Osteocyte (in vitro differentiated cells): ENCODE measurements around the gene EMCN. TPM values are rescaled to one million over a fixed set of nuclear protein-coding genes. Genes with fewer than 3 reads are reported as not detected.
A peak's percentile ranks its signal among the peaks of the same experiment; 100 is the strongest.
"Not testable (repeated sequence)": the region's sequence is repeated elsewhere in the genome, so short reads cannot be mapped to it uniquely, and the experiment has no call there.

Source experiments
- DNase-seq: peaks from one replicate; pipeline ENCODE4 v3.0.0; 2021; ENCODE audit warnings: mixed read lengths; ENCODE audit not compliant: unreplicated experiment; ENCODE audit errors: extremely low spot score
- H3K27ac Mint-ChIP-seq: one replicate; pipeline ENCODE4 v1.8.0; 2021; ENCODE audit warnings: mild to moderate bottlenecking, mixed read lengths; ENCODE audit not compliant: unreplicated experiment
- H3K27me3 Mint-ChIP-seq: one replicate; pipeline ENCODE4 v1.8.0; 2021; ENCODE audit warnings: mixed read lengths; ENCODE audit not compliant: unreplicated experiment
- H3K36me3 Mint-ChIP-seq: one replicate; pipeline ENCODE4 v1.8.0; 2021; ENCODE audit warnings: mixed read lengths; ENCODE audit not compliant: unreplicated experiment
- H3K4me1 Mint-ChIP-seq: one replicate; pipeline ENCODE4 v1.8.0; 2021; ENCODE audit warnings: mixed read lengths; ENCODE audit not compliant: unreplicated experiment
- H3K4me3 Mint-ChIP-seq: one replicate; pipeline ENCODE4 v1.8.0; 2021; ENCODE audit warnings: mild to moderate bottlenecking, moderate library complexity, mixed read lengths; ENCODE audit not compliant: unreplicated experiment
- H3K9me3 Mint-ChIP-seq: one replicate; pipeline ENCODE4 v1.8.0; 2021; ENCODE audit warnings: mixed read lengths; ENCODE audit not compliant: unreplicated experiment
- total RNA-seq: library from RNA; stranded (reverse); gene quantifications from 2 replicates; pipeline ENCODE4 v1.2.1, GENCODE V29; 2021
- TF ChIP-seq, protein P1 (sequence below): fragments of 200-600 bp; sonication (generic); IDR thresholded peaks from 2 replicates; pipeline ENCODE4 v1.5.0; 2021; ENCODE audit warnings: antibody characterized with exemption, mild to moderate bottlenecking, moderate library complexity

The EMCN gene
- total RNA-seq, 1 donor from 2014 or later = 4.1 TPM

DNA sequence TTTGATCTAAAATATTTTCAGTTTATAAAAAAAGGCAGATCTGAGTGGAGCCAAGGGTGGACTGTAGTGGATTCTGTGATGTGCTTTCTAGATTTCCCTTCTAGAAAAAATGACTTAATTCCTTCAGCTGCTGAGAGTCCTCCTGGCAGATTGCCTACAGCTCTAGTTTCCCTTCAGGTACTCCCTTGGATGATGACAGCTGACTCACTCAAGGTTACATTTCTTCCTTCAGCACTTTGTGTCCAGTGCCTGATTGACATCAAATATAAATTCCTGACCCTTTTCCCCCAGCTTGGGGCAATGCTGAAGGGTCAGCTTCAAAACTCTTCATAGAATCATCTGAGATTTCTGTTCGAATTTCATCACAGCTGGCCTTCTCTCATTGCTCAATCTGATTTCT is 161.7 kb downstream of the EMCN start:
- no peak overlapping the region for H3K4me3 Mint-ChIP-seq
- H3K9me3 Mint-ChIP-seq = peaks cover 22% of the 10 kb centered on the region
- H3K4me1 Mint-ChIP-seq = peaks cover 15% of the 10 kb centered on the region
- TF ChIP-seq, protein P1, sequence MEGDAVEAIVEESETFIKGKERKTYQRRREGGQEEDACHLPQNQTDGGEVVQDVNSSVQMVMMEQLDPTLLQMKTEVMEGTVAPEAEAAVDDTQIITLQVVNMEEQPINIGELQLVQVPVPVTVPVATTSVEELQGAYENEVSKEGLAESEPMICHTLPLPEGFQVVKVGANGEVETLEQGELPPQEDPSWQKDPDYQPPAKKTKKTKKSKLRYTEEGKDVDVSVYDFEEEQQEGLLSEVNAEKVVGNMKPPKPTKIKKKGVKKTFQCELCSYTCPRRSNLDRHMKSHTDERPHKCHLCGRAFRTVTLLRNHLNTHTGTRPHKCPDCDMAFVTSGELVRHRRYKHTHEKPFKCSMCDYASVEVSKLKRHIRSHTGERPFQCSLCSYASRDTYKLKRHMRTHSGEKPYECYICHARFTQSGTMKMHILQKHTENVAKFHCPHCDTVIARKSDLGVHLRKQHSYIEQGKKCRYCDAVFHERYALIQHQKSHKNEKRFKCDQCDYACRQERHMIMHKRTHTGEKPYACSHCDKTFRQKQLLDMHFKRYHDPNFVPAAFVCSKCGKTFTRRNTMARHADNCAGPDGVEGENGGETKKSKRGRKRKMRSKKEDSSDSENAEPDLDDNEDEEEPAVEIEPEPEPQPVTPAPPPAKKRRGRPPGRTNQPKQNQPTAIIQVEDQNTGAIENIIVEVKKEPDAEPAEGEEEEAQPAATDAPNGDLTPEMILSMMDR = no peak
- H3K27me3 Mint-ChIP-seq = no peaks in the 10 kb centered on the region
- DNase-seq = no peak
- peaks cover 2% of the 10 kb centered on the region for H3K36me3 Mint-ChIP-seq
- H3K27ac Mint-ChIP-seq = no peak overlapping the region

DNA sequence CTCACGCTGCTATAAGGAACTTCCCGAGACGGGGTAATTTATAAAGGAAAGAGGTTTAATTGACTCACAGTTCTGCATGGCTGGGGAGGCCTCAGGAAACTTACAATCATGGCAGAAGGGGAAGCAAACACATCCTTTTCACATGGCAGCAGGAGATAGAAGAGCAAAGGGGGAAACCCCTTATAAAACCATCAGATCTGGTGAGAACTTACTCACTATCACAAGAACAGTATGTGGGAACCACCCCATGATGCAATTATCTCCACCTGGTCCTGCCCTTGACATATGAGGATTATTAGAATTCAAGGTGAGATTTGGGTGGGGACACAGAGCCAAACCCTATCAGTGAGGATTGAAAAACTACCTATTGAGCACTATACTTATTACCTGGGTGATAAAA is 165.5 kb downstream of the EMCN start:
- H3K27ac Mint-ChIP-seq, DNase-seq: not testable (repeated sequence)
- H3K4me1 Mint-ChIP-seq = peaks cover 24% of the 10 kb centered on the region

DNA sequence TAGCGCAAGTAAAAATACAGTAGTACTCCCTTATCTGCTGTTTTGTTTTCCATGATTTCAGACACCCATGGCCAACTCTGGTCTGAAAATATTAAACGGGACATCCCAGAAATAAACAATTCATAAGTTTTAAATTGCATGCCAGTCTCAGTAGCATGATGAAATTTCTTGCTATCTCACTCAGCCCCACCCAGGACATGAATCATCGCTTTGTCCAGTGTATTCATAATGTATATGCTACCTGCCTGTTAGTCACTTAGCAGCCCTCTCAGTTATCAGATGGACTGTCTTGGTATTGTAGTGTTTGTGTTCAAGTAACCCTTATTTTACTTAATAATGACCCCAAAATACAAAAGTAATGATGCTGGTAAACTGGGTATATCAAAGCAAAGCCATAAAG is 169.3 kb downstream of the EMCN start:
- peak overlapping the region; percentile 93 for H3K27ac Mint-ChIP-seq
- TF ChIP-seq, protein P1 = no peak
- H3K27me3 Mint-ChIP-seq = no peaks in the 10 kb centered on the region
- H3K4me3 Mint-ChIP-seq = no peak overlapping the region
- no peaks in the 10 kb centered on the region for H3K36me3 Mint-ChIP-seq
- no peak for DNase-seq
- H3K9me3 Mint-ChIP-seq = peaks cover 8% of the 10 kb centered on the region
- peaks cover 24% of the 10 kb centered on the region for H3K4me1 Mint-ChIP-seq

More for the DNA sequence above, 165.5 kb downstream of the EMCN start:
- not testable (repeated sequence) for H3K27me3 Mint-ChIP-seq, H3K4me3 Mint-ChIP-seq, H3K36me3 Mint-ChIP-seq
- H3K9me3 Mint-ChIP-seq = peaks cover 14% of the 10 kb centered on the region

DNA sequence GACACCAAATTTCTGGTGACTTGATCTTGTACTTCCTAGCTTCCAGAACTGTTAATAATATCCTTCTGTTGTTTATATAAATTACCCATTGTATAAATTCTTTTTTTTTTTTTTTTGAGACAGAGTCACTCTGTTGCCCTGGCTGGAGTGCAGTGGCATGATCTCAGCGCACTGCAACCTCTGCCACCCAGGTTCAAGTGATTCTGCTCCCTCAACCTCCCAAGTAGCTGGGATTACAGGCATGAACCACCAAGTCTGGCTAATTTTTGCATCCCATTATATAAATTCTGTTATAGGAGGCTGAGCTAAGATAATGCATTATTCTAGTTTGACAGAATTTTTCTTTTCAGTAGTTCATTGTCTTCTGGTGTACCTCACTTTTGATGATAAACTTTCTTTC is 170.6 kb downstream of the EMCN start:
- H3K27me3 Mint-ChIP-seq = no peaks in the 10 kb centered on the region
- H3K36me3 Mint-ChIP-seq = no peaks in the 10 kb centered on the region
- DNase-seq = no peak
- peak overlapping the region; percentile 43 for H3K27ac Mint-ChIP-seq
- TF ChIP-seq, protein P1 = no peak
- peaks cover 24% of the 10 kb centered on the region for H3K4me1 Mint-ChIP-seq
- H3K4me3 Mint-ChIP-seq = no peak overlapping the region
- H3K9me3 Mint-ChIP-seq = peaks cover 8% of the 10 kb centered on the region

DNA sequence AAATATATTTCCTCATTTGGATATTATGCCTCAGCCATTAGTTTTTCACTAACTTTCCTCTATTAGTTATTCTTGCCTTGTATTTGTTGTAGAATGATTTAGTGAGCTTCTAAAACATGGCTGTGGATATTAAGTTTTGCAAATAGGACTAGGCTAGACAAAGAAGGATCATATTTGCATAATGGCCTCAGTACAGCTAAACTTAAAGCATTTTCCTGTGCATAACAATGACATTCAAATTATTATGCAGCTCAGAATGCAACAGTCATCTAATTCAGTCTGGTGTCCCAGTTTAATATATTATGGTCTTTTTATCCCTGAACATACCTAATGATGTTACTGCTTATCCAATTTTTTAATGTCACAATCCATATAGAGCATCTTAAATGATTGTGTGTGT is 172.2 kb downstream of the EMCN start:
- no peaks in the 10 kb centered on the region for H3K27me3 Mint-ChIP-seq
- no peak overlapping the region for H3K4me3 Mint-ChIP-seq
- no peaks in the 10 kb centered on the region for H3K36me3 Mint-ChIP-seq
- TF ChIP-seq, protein P1 = no peak
- H3K27ac Mint-ChIP-seq = no peak overlapping the region
- H3K4me1 Mint-ChIP-seq = peaks cover 24% of the 10 kb centered on the region
- no peak for DNase-seq
- H3K9me3 Mint-ChIP-seq = peaks cover 8% of the 10 kb centered on the region
